HCT116 (cell line): ENCODE results near the gene GPHN. TPM values are rescaled to one million over a fixed set of nuclear protein-coding genes. Genes with fewer than 3 reads are reported as not detected.
A peak's percentile ranks its signal among the peaks of the same experiment; 100 is the strongest.

Source experiments
- ATAC-seq: fragments of 200-7000 bp; cut with Tn5 transposase; 2 replicates; pipeline ENCODE4 v1.9.1; 2020; ENCODE audit warnings: mild to moderate bottlenecking, moderate library complexity
- BruUV-seq: library from RNA; stranded (reverse); fragments of 400-500 nt; replicated peaks from 2 replicates; lab custom pipeline; 2021; lab: Mats Ljungman, UMichigan
- CTCF ChIA-PET: fragments of 300-600 bp; sonication (Branson Sonifier 250); formaldehyde crosslinking; loops from one replicate; lab custom pipeline; 2021; ENCODE audit warnings: antibody characterized with exemption; lab: Charles Lee
- POLR2A ChIA-PET: fragments of 300-600, 350-600 bp; sonication (Branson Sonifier 250); formaldehyde crosslinking; loops from one replicate; lab custom pipeline; 2021; ENCODE audit warnings: antibody characterized with exemption; lab: Charles Lee
- RAD21 ChIA-PET, 2 experiments: fragments of 300-600 bp; sonication (Branson Sonifier 250); formaldehyde crosslinking; loops; one replicate each; lab custom pipeline; 2023; ENCODE audit warnings: low total read pairs in 2 of 2; ENCODE audit not compliant: uncharacterized antibody in 2 of 2, unreplicated experiment in 2 of 2, low non-redundant PET in 1 of 2; lab: Charles Lee
- DNase-seq: peaks from one replicate; pipeline ENCODE4 v3.0.0-alpha.2; 2010; ENCODE audit warnings: low read depth, low spot score
- H2AFZ ChIP-seq: fragments of 200-600 bp; shearing (Covaris generic), sonication (generic); 2 replicates; pipeline ENCODE4 v1.6.1; 2017; ENCODE audit warnings: low read depth, mixed run types, mixed read lengths, antibody characterized with exemption, low read length; ENCODE audit not compliant: poor library complexity, severe bottlenecking
- H3K27ac ChIP-seq: 2 replicates; pipeline ENCODE4 v1.5.1; 2012; ENCODE audit warnings: low read depth, low read length
- H3K27me3 ChIP-seq: fragments of 200-600 bp; sonication (generic); 2 replicates; pipeline ENCODE4 v1.6.1; 2016; ENCODE audit warnings: mixed run types, low read length, mixed read lengths; ENCODE audit not compliant: insufficient read depth
- H3K36me3 ChIP-seq, 2 experiments: fragments of 200-500 bp in 1 of 2; fragments of 200-600 bp in 1 of 2; sonication (Bioruptor generic) in 1 of 2; sonication (generic) in 1 of 2; 2 replicates each; pipeline versions ENCODE4 v1.5.1 to v1.6.1; 2014 to 2016; ENCODE audit warnings: low read length in 2 of 2, inconsistent platforms in 1 of 2, mixed read lengths in 1 of 2, mixed run types in 1 of 2; ENCODE audit not compliant: insufficient read depth in 2 of 2, control insufficient read depth in 1 of 2
- H3K4me1 ChIP-seq, 2 experiments: fragments of 200-600 bp in 1 of 2; sonication (generic) in 1 of 2; 2 replicates each; pipeline versions ENCODE4 v1.5.1 to v1.6.1; 2012 to 2017; ENCODE audit warnings: low read length in 2 of 2, inconsistent platforms in 1 of 2, mild to moderate bottlenecking in 1 of 2, mixed read lengths in 1 of 2, mixed run types in 1 of 2, moderate library complexity in 1 of 2; ENCODE audit not compliant: insufficient read depth in 2 of 2, control insufficient read depth in 1 of 2
- H3K4me2 ChIP-seq: fragments of 200-600 bp; sonication (generic); 2 replicates; pipeline ENCODE4 v1.6.1; 2017; ENCODE audit warnings: mixed run types, low read length, mixed read lengths
- H3K4me3 ChIP-seq, 2 experiments: fragments of 200-600 bp in 1 of 2; sonication (generic) in 1 of 2; replicated peaks in 1 of 2; 2 replicates each; pipeline ENCODE4 v1.5.1; 2011 to 2016; ENCODE audit warnings: low read length in 2 of 2, control low read depth in 1 of 2, low read depth in 1 of 2, mild to moderate bottlenecking in 1 of 2, mixed read lengths in 1 of 2, mixed run types in 1 of 2
- H3K79me2 ChIP-seq: fragments of 200-600 bp; sonication (generic); 2 replicates; pipeline ENCODE4 v1.6.1; 2017; ENCODE audit warnings: mild to moderate bottlenecking, mixed run types, low read length, moderate library complexity, mixed read lengths; ENCODE audit not compliant: insufficient read depth
- H3K9ac ChIP-seq: fragments of 200-600 bp; sonication (generic); 2 replicates; pipeline ENCODE4 v1.6.1; 2016; ENCODE audit warnings: low read length, mixed read lengths
- H3K9me2 ChIP-seq: fragments of 200-600 bp; sonication (generic), shearing (Covaris generic); 2 replicates; pipeline ENCODE4 v1.6.1; 2017; ENCODE audit warnings: mixed run types, mild to moderate bottlenecking, moderate library complexity; ENCODE audit not compliant: insufficient read depth
- H3K9me3 ChIP-seq, 2 experiments: fragments of 200-500 bp in 1 of 2; fragments of 200-600 bp in 1 of 2; sonication (Bioruptor generic) in 1 of 2; sonication (generic) in 1 of 2; 2 replicates each; pipeline ENCODE4 v1.6.1; 2014 to 2017; ENCODE audit warnings: low read length in 2 of 2, mixed read lengths in 2 of 2, inconsistent platforms in 1 of 2, low read depth in 1 of 2, mild to moderate bottlenecking in 1 of 2, mixed run types in 1 of 2, moderate library complexity in 1 of 2; ENCODE audit not compliant: control insufficient read depth in 1 of 2, insufficient read depth in 1 of 2
- H4K20me1 ChIP-seq: fragments of 200-600 bp; sonication (generic), shearing (Covaris generic); 2 replicates; pipeline ENCODE4 v1.6.1; 2017; ENCODE audit warnings: mixed run types, mild to moderate bottlenecking, moderate library complexity; ENCODE audit not compliant: insufficient read depth
- ELF1 ChIP-seq: IDR thresholded peaks from 2 replicates; pipeline ENCODE4 v1.6.1; 2012; ENCODE audit warnings: low read depth, borderline replicate concordance
- FOSL1 ChIP-seq: IDR thresholded peaks from 2 replicates; pipeline ENCODE4 v1.6.1; 2012; ENCODE audit warnings: low read depth
- JUND ChIP-seq: IDR thresholded peaks from 2 replicates; pipeline ENCODE4 v1.6.1; 2012
- POLR2A ChIP-seq: IDR thresholded peaks from 2 replicates; pipeline ENCODE4 v1.7.0; 2011; ENCODE audit warnings: borderline replicate concordance; ENCODE audit not compliant: insufficient read depth, insufficient read length; ENCODE audit errors: extremely low read depth
- RAD21 ChIP-seq: IDR thresholded peaks from 2 replicates; pipeline ENCODE4 v1.6.1; 2012; ENCODE audit warnings: low read depth, mild to moderate bottlenecking
- SIN3A ChIP-seq: IDR thresholded peaks from 2 replicates; pipeline ENCODE4 v1.6.1; 2012; ENCODE audit warnings: low read depth
- YY1 ChIP-seq: IDR thresholded peaks from 2 replicates; pipeline ENCODE4 v1.6.1; 2011; ENCODE audit warnings: low read length, low read depth, moderate library complexity, mild to moderate bottlenecking; ENCODE audit not compliant: insufficient replicate concordance; ENCODE audit errors: extremely low read depth
- intact Hi-C: fragments of 100-400 bp; cut with micrococcal nuclease; formaldehyde crosslinking; loops from 2 replicates; pipeline ENCODE4 v1.10.0; 2022
- total RNA-seq: library from RNA; stranded (reverse); gene quantifications from one replicate; pipeline ENCODE4 v1.2.1, GENCODE V29; 2021; ENCODE audit not compliant: unreplicated experiment
- TF ChIP-seq, protein P1 (sequence below): IDR thresholded peaks from 2 replicates; pipeline ENCODE4 v1.6.1; 2012; ENCODE audit warnings: low read depth

Gene GPHN
- total RNA-seq, 1 experiment from 2014 or later = 43.8 TPM

DNA sequence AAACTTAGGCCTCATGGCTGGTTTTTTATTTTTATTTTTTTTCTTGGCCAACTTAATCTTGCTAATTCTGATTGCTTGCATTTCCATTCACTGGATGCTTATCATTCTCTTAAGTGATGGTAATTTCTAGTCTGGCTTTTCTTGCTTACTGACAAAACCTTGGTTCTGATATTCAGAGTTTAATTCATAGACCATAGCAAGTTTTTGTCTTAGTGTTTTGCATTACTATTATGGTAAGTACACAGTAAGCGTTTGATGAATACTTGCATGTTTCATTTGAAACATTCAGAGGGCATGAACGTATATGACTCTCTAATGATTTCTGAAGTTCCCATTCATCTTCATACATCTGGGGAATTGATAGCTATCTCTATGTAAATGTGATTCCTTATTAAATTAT is 55.8 kb downstream of the GPHN start (continued):
- TF ChIP-seq, protein P1, sequence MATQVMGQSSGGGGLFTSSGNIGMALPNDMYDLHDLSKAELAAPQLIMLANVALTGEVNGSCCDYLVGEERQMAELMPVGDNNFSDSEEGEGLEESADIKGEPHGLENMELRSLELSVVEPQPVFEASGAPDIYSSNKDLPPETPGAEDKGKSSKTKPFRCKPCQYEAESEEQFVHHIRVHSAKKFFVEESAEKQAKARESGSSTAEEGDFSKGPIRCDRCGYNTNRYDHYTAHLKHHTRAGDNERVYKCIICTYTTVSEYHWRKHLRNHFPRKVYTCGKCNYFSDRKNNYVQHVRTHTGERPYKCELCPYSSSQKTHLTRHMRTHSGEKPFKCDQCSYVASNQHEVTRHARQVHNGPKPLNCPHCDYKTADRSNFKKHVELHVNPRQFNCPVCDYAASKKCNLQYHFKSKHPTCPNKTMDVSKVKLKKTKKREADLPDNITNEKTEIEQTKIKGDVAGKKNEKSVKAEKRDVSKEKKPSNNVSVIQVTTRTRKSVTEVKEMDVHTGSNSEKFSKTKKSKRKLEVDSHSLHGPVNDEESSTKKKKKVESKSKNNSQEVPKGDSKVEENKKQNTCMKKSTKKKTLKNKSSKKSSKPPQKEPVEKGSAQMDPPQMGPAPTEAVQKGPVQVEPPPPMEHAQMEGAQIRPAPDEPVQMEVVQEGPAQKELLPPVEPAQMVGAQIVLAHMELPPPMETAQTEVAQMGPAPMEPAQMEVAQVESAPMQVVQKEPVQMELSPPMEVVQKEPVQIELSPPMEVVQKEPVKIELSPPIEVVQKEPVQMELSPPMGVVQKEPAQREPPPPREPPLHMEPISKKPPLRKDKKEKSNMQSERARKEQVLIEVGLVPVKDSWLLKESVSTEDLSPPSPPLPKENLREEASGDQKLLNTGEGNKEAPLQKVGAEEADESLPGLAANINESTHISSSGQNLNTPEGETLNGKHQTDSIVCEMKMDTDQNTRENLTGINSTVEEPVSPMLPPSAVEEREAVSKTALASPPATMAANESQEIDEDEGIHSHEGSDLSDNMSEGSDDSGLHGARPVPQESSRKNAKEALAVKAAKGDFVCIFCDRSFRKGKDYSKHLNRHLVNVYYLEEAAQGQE = no peak
- TF ChIP-seq JUND (no peak), FOSL1 (no peak), ELF1 (no peak), SIN3A (no peak)
- TF ChIP-seq, all 23 proteins: peak for 0

DNA sequence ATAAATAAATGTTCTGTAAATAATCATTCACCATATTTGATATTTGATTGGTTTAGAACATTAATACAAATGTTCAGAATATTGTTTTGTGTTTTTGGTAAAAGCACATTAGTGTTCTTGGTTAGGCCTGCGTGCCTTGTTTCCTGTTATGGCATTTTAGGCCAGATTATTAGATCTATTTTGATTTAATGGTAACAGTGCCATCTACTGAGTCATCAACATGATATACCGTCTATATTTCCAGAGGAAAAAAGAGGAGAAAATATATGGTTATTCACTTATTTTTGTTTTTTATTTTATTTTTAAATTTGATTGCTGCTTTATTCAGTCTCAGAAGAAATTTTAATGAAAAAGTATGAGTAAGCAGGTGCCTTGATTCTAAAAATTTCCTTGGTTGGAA is 60.3 kb downstream of the GPHN start:
- Histone ChIP-seq H3K79me2 (peaks cover 82% of the 10 kb centered on the region), H3K4me3 (no peak overlapping the region), H3K36me3 (no peaks in the 10 kb centered on the region), H4K20me1 (0 out of 2 replicates have a peak, but pooled peaks cover 6% of the 10 kb centered on the region), H3K4me1 (no peaks in the 10 kb centered on the region), H3K27ac (no peak overlapping the region), H3K9me3 (no peaks in the 10 kb centered on the region), H3K9ac (no peak overlapping the region), H3K4me2 (no peak overlapping the region), H3K9me2 (no peaks in the 10 kb centered on the region), H2AFZ (no peak overlapping the region), H3K27me3 (no peaks in the 10 kb centered on the region)
- ChIA-PET CTCF (no interaction called here), RAD21 (no interaction called here), POLR2A (no interaction called here)
- BruUV-seq = no TSS peak
- intact Hi-C loops = no loop called here
- DNase-seq (no peak), ATAC-seq (no peak)
- TF ChIP-seq POLR2A = no peak
- no peak for TF ChIP-seq YY1
- TF ChIP-seq RAD21 = peak; percentile 13; the same call in 1 of the 2 replicates
